HCT116 (cell line): ENCODE results near the gene PDILT. TPM values are rescaled to one million over a fixed set of nuclear protein-coding genes. Genes with fewer than 3 reads are reported as not detected.

Source experiments
- ATAC-seq: fragments of 200-7000 bp; cut with Tn5 transposase; 2 replicates; pipeline ENCODE4 v1.9.1; 2020; ENCODE audit warnings: mild to moderate bottlenecking, moderate library complexity
- BruUV-seq: library from RNA; stranded (reverse); fragments of 400-500 nt; replicated peaks from 2 replicates; lab custom pipeline; 2021; lab: Mats Ljungman, UMichigan
- CTCF ChIA-PET: fragments of 300-600 bp; sonication (Branson Sonifier 250); formaldehyde crosslinking; loops from one replicate; lab custom pipeline; 2021; ENCODE audit warnings: antibody characterized with exemption; lab: Charles Lee
- POLR2A ChIA-PET: fragments of 300-600, 350-600 bp; sonication (Branson Sonifier 250); formaldehyde crosslinking; loops from one replicate; lab custom pipeline; 2021; ENCODE audit warnings: antibody characterized with exemption; lab: Charles Lee
- RAD21 ChIA-PET, 2 experiments: fragments of 300-600 bp; sonication (Branson Sonifier 250); formaldehyde crosslinking; loops; one replicate each; lab custom pipeline; 2023; ENCODE audit warnings: low total read pairs in 2 of 2; ENCODE audit not compliant: uncharacterized antibody in 2 of 2, unreplicated experiment in 2 of 2, low non-redundant PET in 1 of 2; lab: Charles Lee
- DNase-seq: peaks from one replicate; pipeline ENCODE4 v3.0.0-alpha.2; 2010; ENCODE audit warnings: low read depth, low spot score
- H2AFZ ChIP-seq: fragments of 200-600 bp; shearing (Covaris generic), sonication (generic); 2 replicates; pipeline ENCODE4 v1.6.1; 2017; ENCODE audit warnings: low read depth, mixed run types, mixed read lengths, antibody characterized with exemption, low read length; ENCODE audit not compliant: poor library complexity, severe bottlenecking
- H3K27ac ChIP-seq: 2 replicates; pipeline ENCODE4 v1.5.1; 2012; ENCODE audit warnings: low read depth, low read length
- H3K27me3 ChIP-seq: fragments of 200-600 bp; sonication (generic); 2 replicates; pipeline ENCODE4 v1.6.1; 2016; ENCODE audit warnings: mixed run types, low read length, mixed read lengths; ENCODE audit not compliant: insufficient read depth
- H3K36me3 ChIP-seq, 2 experiments: fragments of 200-500 bp in 1 of 2; fragments of 200-600 bp in 1 of 2; sonication (Bioruptor generic) in 1 of 2; sonication (generic) in 1 of 2; 2 replicates each; pipeline versions ENCODE4 v1.5.1 to v1.6.1; 2014 to 2016; ENCODE audit warnings: low read length in 2 of 2, inconsistent platforms in 1 of 2, mixed read lengths in 1 of 2, mixed run types in 1 of 2; ENCODE audit not compliant: insufficient read depth in 2 of 2, control insufficient read depth in 1 of 2
- H3K4me1 ChIP-seq, 2 experiments: fragments of 200-600 bp in 1 of 2; sonication (generic) in 1 of 2; 2 replicates each; pipeline versions ENCODE4 v1.5.1 to v1.6.1; 2012 to 2017; ENCODE audit warnings: low read length in 2 of 2, inconsistent platforms in 1 of 2, mild to moderate bottlenecking in 1 of 2, mixed read lengths in 1 of 2, mixed run types in 1 of 2, moderate library complexity in 1 of 2; ENCODE audit not compliant: insufficient read depth in 2 of 2, control insufficient read depth in 1 of 2
- H3K4me2 ChIP-seq: fragments of 200-600 bp; sonication (generic); 2 replicates; pipeline ENCODE4 v1.6.1; 2017; ENCODE audit warnings: mixed run types, low read length, mixed read lengths
- H3K4me3 ChIP-seq, 2 experiments: fragments of 200-600 bp in 1 of 2; sonication (generic) in 1 of 2; replicated peaks in 1 of 2; 2 replicates each; pipeline ENCODE4 v1.5.1; 2011 to 2016; ENCODE audit warnings: low read length in 2 of 2, control low read depth in 1 of 2, low read depth in 1 of 2, mild to moderate bottlenecking in 1 of 2, mixed read lengths in 1 of 2, mixed run types in 1 of 2
- H3K79me2 ChIP-seq: fragments of 200-600 bp; sonication (generic); 2 replicates; pipeline ENCODE4 v1.6.1; 2017; ENCODE audit warnings: mild to moderate bottlenecking, mixed run types, low read length, moderate library complexity, mixed read lengths; ENCODE audit not compliant: insufficient read depth
- H3K9ac ChIP-seq: fragments of 200-600 bp; sonication (generic); 2 replicates; pipeline ENCODE4 v1.6.1; 2016; ENCODE audit warnings: low read length, mixed read lengths
- H3K9me2 ChIP-seq: fragments of 200-600 bp; sonication (generic), shearing (Covaris generic); 2 replicates; pipeline ENCODE4 v1.6.1; 2017; ENCODE audit warnings: mixed run types, mild to moderate bottlenecking, moderate library complexity; ENCODE audit not compliant: insufficient read depth
- H3K9me3 ChIP-seq, 2 experiments: fragments of 200-500 bp in 1 of 2; fragments of 200-600 bp in 1 of 2; sonication (Bioruptor generic) in 1 of 2; sonication (generic) in 1 of 2; 2 replicates each; pipeline ENCODE4 v1.6.1; 2014 to 2017; ENCODE audit warnings: low read length in 2 of 2, mixed read lengths in 2 of 2, inconsistent platforms in 1 of 2, low read depth in 1 of 2, mild to moderate bottlenecking in 1 of 2, mixed run types in 1 of 2, moderate library complexity in 1 of 2; ENCODE audit not compliant: control insufficient read depth in 1 of 2, insufficient read depth in 1 of 2
- H4K20me1 ChIP-seq: fragments of 200-600 bp; sonication (generic), shearing (Covaris generic); 2 replicates; pipeline ENCODE4 v1.6.1; 2017; ENCODE audit warnings: mixed run types, mild to moderate bottlenecking, moderate library complexity; ENCODE audit not compliant: insufficient read depth
- CBX3 ChIP-seq: IDR thresholded peaks from 2 replicates; pipeline ENCODE4 v1.6.1; 2012; ENCODE audit warnings: low read depth
- CEBPB ChIP-seq: IDR thresholded peaks from 2 replicates; pipeline ENCODE4 v1.6.1; 2012; ENCODE audit warnings: low read depth
- ELF1 ChIP-seq: IDR thresholded peaks from 2 replicates; pipeline ENCODE4 v1.6.1; 2012; ENCODE audit warnings: low read depth, borderline replicate concordance
- EZH2 ChIP-seq: fragments of 200-600 bp; sonication (generic); IDR thresholded peaks from 2 replicates; pipeline ENCODE4 v1.6.1; 2017; ENCODE audit warnings: antibody characterized with exemption, mixed run types
- FOSL1 ChIP-seq: IDR thresholded peaks from 2 replicates; pipeline ENCODE4 v1.6.1; 2012; ENCODE audit warnings: low read depth
- MAX ChIP-seq: IDR thresholded peaks from 2 replicates; pipeline ENCODE4 v1.6.1; 2012
- POLR2AphosphoS5 ChIP-seq: IDR thresholded peaks from 2 replicates; pipeline ENCODE4 v1.6.1; 2011; ENCODE audit warnings: mild to moderate bottlenecking, low read depth, low read length, moderate library complexity
- RAD21 ChIP-seq: IDR thresholded peaks from 2 replicates; pipeline ENCODE4 v1.6.1; 2012; ENCODE audit warnings: low read depth, mild to moderate bottlenecking
- SIN3A ChIP-seq: IDR thresholded peaks from 2 replicates; pipeline ENCODE4 v1.6.1; 2012; ENCODE audit warnings: low read depth
- TCF7L2 ChIP-seq: IDR thresholded peaks from 2 replicates; pipeline ENCODE4 v1.7.0; 2011; ENCODE audit warnings: borderline replicate concordance, inconsistent platforms; ENCODE audit not compliant: insufficient read depth, insufficient read length; ENCODE audit errors: extremely low read depth
- YY1 ChIP-seq: IDR thresholded peaks from 2 replicates; pipeline ENCODE4 v1.6.1; 2011; ENCODE audit warnings: low read length, low read depth, moderate library complexity, mild to moderate bottlenecking; ENCODE audit not compliant: insufficient replicate concordance; ENCODE audit errors: extremely low read depth
- ZBTB33 ChIP-seq: IDR thresholded peaks from 2 replicates; pipeline ENCODE4 v1.6.1; 2011; ENCODE audit warnings: mild to moderate bottlenecking, low read length, moderate library complexity; ENCODE audit not compliant: insufficient replicate concordance; ENCODE audit errors: extremely low read depth
- ZFX ChIP-seq: fragments of 450-650 bp; IDR thresholded peaks from 2 replicates; pipeline ENCODE4 v1.6.1; 2017
- intact Hi-C: fragments of 100-400 bp; cut with micrococcal nuclease; formaldehyde crosslinking; loops from 2 replicates; pipeline ENCODE4 v1.10.0; 2022
- total RNA-seq: library from RNA; stranded (reverse); gene quantifications from one replicate; pipeline ENCODE4 v1.2.1, GENCODE V29; 2021; ENCODE audit not compliant: unreplicated experiment
- TF ChIP-seq, protein P1 (sequence below), 3 experiments: fragments of 200-600 bp in 1 of 3; sonication (generic) in 1 of 3; IDR thresholded peaks in 2 of 3; conservative IDR thresholded peaks in 1 of 3; 2 replicates each; pipeline ENCODE4 v1.5.1; 2012 to 2017; ENCODE audit warnings: low read depth in 2 of 3, low read length in 2 of 3, antibody characterized with exemption in 1 of 3, borderline replicate concordance in 1 of 3, control low read depth in 1 of 3, mild to moderate bottlenecking in 1 of 3, mixed read lengths in 1 of 3, mixed run types in 1 of 3, moderate library complexity in 1 of 3; ENCODE audit not compliant: insufficient read depth in 1 of 3
- TF ChIP-seq, protein P2 (sequence below): IDR thresholded peaks from 2 replicates; pipeline ENCODE4 v1.6.1; 2012

Gene PDILT
- total RNA-seq, 1 experiment from 2014 or later, result not detected

- no peak overlapping the region for H3K27ac ChIP-seq
- TF ChIP-seq EZH2 (no peak), MAX (no peak), CBX3 (no peak), POLR2AphosphoS5 (no peak), RAD21 (no peak), YY1 (no peak), ZFX (no peak)
- CTCF ChIA-PET, result no interaction called here
- no peaks in the 10 kb centered on the region for H3K9me3 ChIP-seq
- H3K9ac ChIP-seq, result no peak overlapping the region
- no peak overlapping the region for H3K4me2 ChIP-seq
- H3K4me3 ChIP-seq, result no peak overlapping the region
- RAD21 ChIA-PET, result no interaction called here
- no peaks in the 10 kb centered on the region for H3K36me3 ChIP-seq
- no peaks in the 10 kb centered on the region for H4K20me1 ChIP-seq
- no TSS peak for BruUV-seq
- peaks cover 28% of the 10 kb centered on the region for H3K27me3 ChIP-seq
- H3K9me2 ChIP-seq, result no peaks in the 10 kb centered on the region
- H2AFZ ChIP-seq, result no peak overlapping the region
- no peaks in the 10 kb centered on the region for H3K4me1 ChIP-seq
- ATAC-seq (no peak), DNase-seq (no peak)
- no peaks in the 10 kb centered on the region for H3K79me2 ChIP-seq
- POLR2A ChIA-PET, result no interaction called here
- intact Hi-C loops, result no loop called here
Measured at GRCh38 chr16:20310421-20311395, 93.8 kb downstream of the PDILT start.

GRCh38 chr16:20309786-20310185 lies 94.8 kb downstream of the PDILT start:
- TF ChIP-seq SIN3A (no peak), EZH2 (no peak), FOSL1 (no peak), CEBPB (no peak), CBX3 (no peak), TCF7L2 (no peak), ZBTB33 (no peak), ELF1 (no peak)
- TF ChIP-seq, protein P1, sequence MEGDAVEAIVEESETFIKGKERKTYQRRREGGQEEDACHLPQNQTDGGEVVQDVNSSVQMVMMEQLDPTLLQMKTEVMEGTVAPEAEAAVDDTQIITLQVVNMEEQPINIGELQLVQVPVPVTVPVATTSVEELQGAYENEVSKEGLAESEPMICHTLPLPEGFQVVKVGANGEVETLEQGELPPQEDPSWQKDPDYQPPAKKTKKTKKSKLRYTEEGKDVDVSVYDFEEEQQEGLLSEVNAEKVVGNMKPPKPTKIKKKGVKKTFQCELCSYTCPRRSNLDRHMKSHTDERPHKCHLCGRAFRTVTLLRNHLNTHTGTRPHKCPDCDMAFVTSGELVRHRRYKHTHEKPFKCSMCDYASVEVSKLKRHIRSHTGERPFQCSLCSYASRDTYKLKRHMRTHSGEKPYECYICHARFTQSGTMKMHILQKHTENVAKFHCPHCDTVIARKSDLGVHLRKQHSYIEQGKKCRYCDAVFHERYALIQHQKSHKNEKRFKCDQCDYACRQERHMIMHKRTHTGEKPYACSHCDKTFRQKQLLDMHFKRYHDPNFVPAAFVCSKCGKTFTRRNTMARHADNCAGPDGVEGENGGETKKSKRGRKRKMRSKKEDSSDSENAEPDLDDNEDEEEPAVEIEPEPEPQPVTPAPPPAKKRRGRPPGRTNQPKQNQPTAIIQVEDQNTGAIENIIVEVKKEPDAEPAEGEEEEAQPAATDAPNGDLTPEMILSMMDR (IDR thresholded peaks at IDR 0.05 in 2 of 3, conservative IDR thresholded peaks at IDR 0.05 in 1 of 3; ENCODE audit: borderline replicate concordance in 1 of 3, insufficient read depth in 1 of 3, low read depth in 2 of 3, low read length in 2 of 3), result no peak
- TF ChIP-seq, protein P2, sequence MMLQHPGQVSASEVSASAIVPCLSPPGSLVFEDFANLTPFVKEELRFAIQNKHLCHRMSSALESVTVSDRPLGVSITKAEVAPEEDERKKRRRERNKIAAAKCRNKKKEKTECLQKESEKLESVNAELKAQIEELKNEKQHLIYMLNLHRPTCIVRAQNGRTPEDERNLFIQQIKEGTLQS, result no peak
- no peaks in the 10 kb centered on the region for H3K9me3 ChIP-seq
- no peaks in the 10 kb centered on the region for H3K36me3 ChIP-seq
- no peak overlapping the region for H2AFZ ChIP-seq
- ChIA-PET POLR2A (no interaction called here), RAD21 (no interaction called here), CTCF (interaction anchor here (1.5 kb wide), 1 partner anchor 9 kb away, joined by 7 read pairs; no protein-coding TSS in a partner anchor)
- ATAC-seq, result no peak
- H3K9ac ChIP-seq, result no peak overlapping the region
- H3K27ac ChIP-seq, result no peak overlapping the region
- H3K4me1 ChIP-seq, result no peaks in the 10 kb centered on the region
- BruUV-seq, result no TSS peak
- H3K9me2 ChIP-seq, result no peaks in the 10 kb centered on the region
- no peaks in the 10 kb centered on the region for H3K79me2 ChIP-seq
- no peak for DNase-seq
- H4K20me1 ChIP-seq, result no peaks in the 10 kb centered on the region
- intact Hi-C loops, result loop anchor here (10.0 kb wide), 1 partner anchor 705 kb away; no protein-coding TSS in a partner anchor
- peaks cover 36% of the 10 kb centered on the region for H3K27me3 ChIP-seq
- no peak overlapping the region for H3K4me2 ChIP-seq
- H3K4me3 ChIP-seq, result no peak overlapping the region
